IMR-90 (cell line): ENCODE data around the gene SIGLEC12. TPM values are rescaled to one million over a fixed set of nuclear protein-coding genes. Genes with fewer than 3 reads are reported as not detected.

Source experiments
- ATAC-seq: fragments of 200-7000 bp; cut with Tn5 transposase; 2 replicates; pipeline ENCODE4 v1.9.1; 2020; ENCODE audit warnings: low read depth, mild to moderate bottlenecking, moderate library complexity
- BruUV-seq: library from RNA; stranded (reverse); fragments of 400-500 nt; replicated peaks from 2 replicates; lab custom pipeline; 2021; lab: Mats Ljungman, UMichigan
- CTCF ChIA-PET: fragments of 300-600 bp; formaldehyde crosslinking; extraction: SDS; loops from one replicate; lab custom pipeline; 2021; ENCODE audit warnings: antibody characterized with exemption; lab: Yijun Ruan, JAX
- POLR2A ChIA-PET: fragments of 300-600 bp; sonication (Branson Sonifier 250); formaldehyde crosslinking; loops from one replicate; lab custom pipeline; 2022; ENCODE audit warnings: antibody characterized with exemption; ENCODE audit not compliant: unreplicated experiment; lab: Charles Lee
- DNase-seq: peaks from one replicate; pipeline ENCODE4 v3.0.0; 2013
- H2AFZ ChIP-seq: replicated peaks from 2 replicates; pipeline ENCODE3; 2013; ENCODE audit warnings: low read length, mild to moderate bottlenecking; ENCODE audit not compliant: poor library complexity
- H2AK5ac ChIP-seq: 2 replicates; pipeline ENCODE4 v1.6.1; 2013; ENCODE audit warnings: low read depth, low read length, inconsistent platforms
- H2AK9ac ChIP-seq: replicated peaks from 2 replicates; pipeline ENCODE3; 2013; ENCODE audit warnings: mild to moderate bottlenecking, low read depth, low read length, moderate library complexity; ENCODE audit not compliant: poor library complexity
- H2BK120ac ChIP-seq: 2 replicates; pipeline ENCODE4 v1.6.1; 2013; ENCODE audit warnings: low read depth, low read length, inconsistent platforms
- H2BK15ac ChIP-seq: 3 replicates; pipeline ENCODE4 v1.6.1; 2013; ENCODE audit warnings: low read depth, low read length, inconsistent platforms
- H2BK20ac ChIP-seq: 2 replicates; pipeline ENCODE4 v1.6.1; 2013; ENCODE audit warnings: low read depth, mild to moderate bottlenecking, inconsistent platforms, low read length, moderate library complexity
- H2BK5ac ChIP-seq: 2 replicates; pipeline ENCODE4 v1.6.1; 2013; ENCODE audit warnings: mild to moderate bottlenecking, low read depth, low read length, inconsistent platforms; ENCODE audit not compliant: poor library complexity, severe bottlenecking
- H3K14ac ChIP-seq: replicated peaks from 2 replicates; pipeline ENCODE4 v1.6.1; 2013; ENCODE audit warnings: low read depth, low read length, inconsistent platforms
- H3K18ac ChIP-seq: 2 replicates; pipeline ENCODE4 v1.6.1; 2013; ENCODE audit warnings: low read depth, low read length, control low read depth
- H3K23ac ChIP-seq: 2 replicates; pipeline ENCODE4 v1.6.1; 2013; ENCODE audit warnings: low read depth, low read length, inconsistent platforms
- H3K27ac ChIP-seq: 2 replicates; pipeline ENCODE4 v1.5.1; 2013; ENCODE audit warnings: mild to moderate bottlenecking, control low read depth, low read length; ENCODE audit not compliant: insufficient read depth
- H3K27me3 ChIP-seq: 2 replicates; pipeline ENCODE4 v1.6.1; 2013; ENCODE audit warnings: low read length; ENCODE audit not compliant: control insufficient read depth, insufficient read depth
- H3K36me3 ChIP-seq: 2 replicates; pipeline ENCODE4 v1.6.1; 2013; ENCODE audit warnings: low read length, mixed read lengths; ENCODE audit not compliant: control insufficient read depth, insufficient read depth
- H3K4ac ChIP-seq: 2 replicates; pipeline ENCODE4 v1.6.1; 2013; ENCODE audit warnings: low read depth, low read length, inconsistent platforms
- H3K4me1 ChIP-seq: 2 replicates; pipeline ENCODE4 v1.6.1; 2013; ENCODE audit warnings: low read length, mixed read lengths; ENCODE audit not compliant: control insufficient read depth, insufficient read depth
- H3K4me2 ChIP-seq: 2 replicates; pipeline ENCODE4 v1.6.1; 2013; ENCODE audit warnings: low read depth, mild to moderate bottlenecking, control low read depth, low read length, moderate library complexity
- H3K4me3 ChIP-seq: 2 replicates; pipeline ENCODE4 v1.5.1; 2013; ENCODE audit warnings: low read depth, mild to moderate bottlenecking, control low read depth, low read length, moderate library complexity; ENCODE audit not compliant: insufficient read depth
- H3K56ac ChIP-seq: 2 replicates; pipeline ENCODE4 v1.6.1; 2013; ENCODE audit warnings: low read length, inconsistent platforms; ENCODE audit not compliant: insufficient read depth; ENCODE audit errors: extremely low read depth
- H3K79me1 ChIP-seq, 2 experiments: 2 replicates each; pipeline ENCODE4 v1.6.1; 2013; ENCODE audit warnings: low read length in 2 of 2, inconsistent platforms in 1 of 2, low read depth in 1 of 2
- H3K9ac ChIP-seq: 2 replicates; pipeline ENCODE4 v1.6.1; 2013; ENCODE audit warnings: low read depth, low read length, control low read depth
- H3K9me1 ChIP-seq: 2 replicates; pipeline ENCODE4 v1.6.1; 2013; ENCODE audit warnings: low read length, inconsistent platforms; ENCODE audit not compliant: insufficient read depth
- H3K9me3 ChIP-seq: 2 replicates; pipeline ENCODE4 v1.6.1; 2013; ENCODE audit warnings: low read length; ENCODE audit not compliant: control insufficient read depth, insufficient read depth
- H4K20me1 ChIP-seq: 2 replicates; pipeline ENCODE4 v1.6.1; 2013; ENCODE audit warnings: low read length, inconsistent platforms; ENCODE audit not compliant: insufficient read depth
- H4K5ac ChIP-seq: 2 replicates; pipeline ENCODE4 v1.6.1; 2013; ENCODE audit warnings: mild to moderate bottlenecking, low read depth, low read length, control low read depth
- H4K8ac ChIP-seq, 2 experiments: 2 replicates each; pipeline ENCODE4 v1.6.1; 2013; ENCODE audit warnings: low read depth in 2 of 2, low read length in 2 of 2, control low read depth in 1 of 2, inconsistent platforms in 1 of 2
- H4K91ac ChIP-seq: 2 replicates; pipeline ENCODE4 v1.6.1; 2013; ENCODE audit warnings: low read depth, low read length, inconsistent platforms; ENCODE audit not compliant: insufficient read depth
- BHLHE40 ChIP-seq: fragments of 150-350 bp; IDR thresholded peaks from 2 replicates; pipeline ENCODE4 v1.6.1; 2016; ENCODE audit warnings: mild to moderate bottlenecking, low read depth, low read length
- CHD1 ChIP-seq: IDR thresholded peaks from 2 replicates; pipeline ENCODE4 v1.6.1; 2012; ENCODE audit warnings: low read depth, low read length, improper control_type of control experiment
- ELK1 ChIP-seq: fragments of 150-350 bp; IDR thresholded peaks from 2 replicates; pipeline ENCODE4 v1.6.1; 2016; ENCODE audit warnings: low read depth, mild to moderate bottlenecking, low read length, moderate library complexity, borderline replicate concordance
- MAFK ChIP-seq: IDR thresholded peaks from 2 replicates; pipeline ENCODE4 v1.6.1; 2012; ENCODE audit warnings: low read depth, low read length, improper control_type of control experiment
- MXI1 ChIP-seq: IDR thresholded peaks from 2 replicates; pipeline ENCODE4 v1.6.1; 2012; ENCODE audit warnings: low read depth, mild to moderate bottlenecking, low read length, moderate library complexity, borderline replicate concordance
- RCOR1 ChIP-seq: IDR thresholded peaks from 2 replicates; pipeline ENCODE4 v1.6.1; 2012; ENCODE audit warnings: mild to moderate bottlenecking, low read length, improper control_type of control experiment; ENCODE audit not compliant: insufficient replicate concordance
- USF2 ChIP-seq: fragments of 150-350 bp; IDR thresholded peaks from 2 replicates; pipeline ENCODE4 v1.6.1; 2017; ENCODE audit warnings: mild to moderate bottlenecking, antibody characterized with exemption, low read length, low read depth
- WGBS, 2 experiments: methylation state at CpG; one replicate each; pipeline versions ENCODE4 v1.1.5 to v1.1.7; 2013; ENCODE audit warnings: missing lambda C conversion rate in 2 of 2; ENCODE audit not compliant: insufficient read length in 1 of 2; ENCODE audit errors: extremely low coverage in 2 of 2; 5-methylcytosine and 5-hydroxymethylcytosine counted together
- dilution Hi-C: fragments of 300-500 bp; cut with HindIII; formaldehyde crosslinking; loops from one replicate; pipeline ENCODE4 v1.14.3; 2018; ENCODE audit warnings: low sequenced_read_pairs; ENCODE audit not compliant: unreplicated experiment
- in situ Hi-C: fragments of 300-500 bp; cut with MboI; formaldehyde crosslinking; loops from 3 replicates; pipeline ENCODE4 v1.14.3; 2019; ENCODE audit warnings: low sequenced_read_pairs, inconsistent platforms, mixed read lengths
- intact Hi-C: fragments of 100-400 bp; cut with micrococcal nuclease; formaldehyde crosslinking; loops from 2 replicates; pipeline ENCODE4 v1.10.0; 2022
- polyA plus RNA-seq, 3 experiments: library from polyadenylated mRNA; depleted of rRNA; stranded (reverse); fragments of >200 nt; gene quantifications; 2 replicates each; pipeline ENCODE4 v1.2.3, GENCODE V29; 2012; ENCODE audit warnings: low replicate concordance in 1 of 3
- total RNA-seq: library from RNA; depleted of rRNA; stranded (reverse); fragments of >200 nt; gene quantifications from 2 replicates; pipeline ENCODE4 v1.2.3, GENCODE V29; 2012

SIGLEC12 gene
- total and polyA plus RNA-seq, 2 of the 4 experiments (the other 2 are of a cell fraction), result not detected

- CTCF ChIA-PET, result interaction anchor here (0.6 kb wide), 1 partner anchor 15 kb away, joined by 3 read pairs; no protein-coding TSS in a partner anchor
- Histone ChIP-seq H2AK5ac (no peak overlapping the region), H2BK120ac (no peak overlapping the region), H3K4me3 (no peak overlapping the region), H2BK5ac (no peak overlapping the region), H3K14ac (no peak overlapping the region), H3K56ac (no peak overlapping the region), H2AK9ac (no peak overlapping the region), H3K9me1 (no peaks in the 10 kb centered on the region), H3K27me3 (no peaks in the 10 kb centered on the region), H2AFZ (no peak overlapping the region), H3K36me3 (no peaks in the 10 kb centered on the region), H4K5ac (no peak overlapping the region), H3K9me3 (peaks cover 8% of the 10 kb centered on the region; the same call in 1 of the 2 replicates), H3K4me1 (no peaks in the 10 kb centered on the region), H3K23ac (no peak overlapping the region), H3K18ac (no peak overlapping the region), H3K79me1 (no peaks in the 10 kb centered on the region), H3K4me2 (no peak overlapping the region), H3K27ac (no peak overlapping the region), H3K9ac (no peak overlapping the region), H4K8ac (no peak overlapping the region), H4K20me1 (no peaks in the 10 kb centered on the region), H2BK15ac (no peak overlapping the region), H4K91ac (no peak overlapping the region), H2BK20ac (no peak overlapping the region), H3K4ac (no peak overlapping the region)
- no TSS peak for BruUV-seq
- POLR2A ChIA-PET, result no interaction called here
- TF ChIP-seq RCOR1 (no peak), MXI1 (no peak), BHLHE40 (no peak), MAFK (no peak), ELK1 (no peak), USF2 (no peak), CHD1 (no peak)
- WGBS, 2 experiments, result no CpG with 5 or more reads among the region's 3 CpGs
- ATAC-seq, result no peak
- in situ Hi-C loops, result no loop called here
- intact Hi-C loops, result no loop called here
- no peak for DNase-seq
- dilution Hi-C loops, result no loop called here
These were observed 25.4 kb downstream of the SIGLEC12 start for GRCh38 chr19:51476164-51476563.
